ENCODE measurements around the gene MIXL1. TPM values are rescaled to one million over a fixed set of nuclear protein-coding genes. Genes with fewer than 3 reads are reported as not detected.
"Not testable (repeated sequence)": the region's sequence is repeated elsewhere in the genome, so short reads cannot be mapped to it uniquely, and the experiment has no call there.

MIXL1 gene
- polyA plus RNA-seq, 1 experiment, result 0.21 TPM

- ChIA-PET POLR2A (no interaction called here), CTCF (no interaction called here)
- Histone ChIP-seq H3K27me3 (ENCODE audit: control insufficient read depth, insufficient read depth, low read length) (no peaks in the 10 kb centered on the region), H3K9me3 (ENCODE audit: control insufficient read depth, insufficient read depth, low read length) (no peaks in the 10 kb centered on the region), H3K27ac (ENCODE audit: low read depth, low read length) (no peak overlapping the region), H3K4me3 (ENCODE audit: low read depth, low read length) (no peak overlapping the region)
- DNase-seq (ENCODE audit: low read depth, low spot score), result no peak
- no peak for TF ChIP-seq CTCF (IDR thresholded peaks at IDR 0.05; ENCODE audit: low read depth, low read length)
Observed at GRCh38 chr1:226236826-226237225, 13.4 kb downstream of the MIXL1 start.

- no peak for TF ChIP-seq CTCF (IDR thresholded peaks at IDR 0.05; ENCODE audit: low read depth, low read length)
- DNase-seq (ENCODE audit: low read depth, low spot score), result no peak
- Histone ChIP-seq H3K27ac (ENCODE audit: low read depth, low read length) (no peak overlapping the region), H3K27me3 (ENCODE audit: control insufficient read depth, insufficient read depth, low read length) (no peaks in the 10 kb centered on the region), H3K4me3 (ENCODE audit: low read depth, low read length) (no peak overlapping the region), H3K9me3 (ENCODE audit: control insufficient read depth, insufficient read depth, low read length) (no peaks in the 10 kb centered on the region)
- ChIA-PET POLR2A (no interaction called here), CTCF (no interaction called here)
Observed at GRCh38 chr1:226239421-226239820, 16.0 kb downstream of the MIXL1 start.

GRCh38 chr1:226248091-226248490 lies 24.6 kb downstream of the MIXL1 start:
- no peak for DNase-seq (ENCODE audit: low read depth, low spot score)
- no peak overlapping the region for H3K27ac ChIP-seq (ENCODE audit: low read depth, low read length)
- POLR2A ChIA-PET, result no interaction called here
- no peak for TF ChIP-seq CTCF (IDR thresholded peaks at IDR 0.05; ENCODE audit: low read depth, low read length)
- H3K4me3 ChIP-seq (ENCODE audit: low read depth, low read length), result no peak overlapping the region
- no peaks in the 10 kb centered on the region for H3K27me3 ChIP-seq (ENCODE audit: control insufficient read depth, insufficient read depth, low read length)
- CTCF ChIA-PET, result interaction anchor here (1.5 kb wide), 1 partner anchor 123 kb away, joined by 4 read pairs; no protein-coding TSS in a partner anchor
- H3K9me3 ChIP-seq (ENCODE audit: control insufficient read depth, insufficient read depth, low read length), result no peaks in the 10 kb centered on the region

- Histone ChIP-seq H3K27ac (ENCODE audit: low read depth, low read length) (no peak overlapping the region), H3K9me3 (ENCODE audit: control insufficient read depth, insufficient read depth, low read length) (no peaks in the 10 kb centered on the region), H3K4me3 (ENCODE audit: low read depth, low read length) (no peak overlapping the region), H3K27me3 (ENCODE audit: control insufficient read depth, insufficient read depth, low read length) (no peaks in the 10 kb centered on the region)
- CTCF ChIA-PET, result no interaction called here
- TF ChIP-seq CTCF (IDR thresholded peaks at IDR 0.05; ENCODE audit: low read depth, low read length), result no peak
- no peak for DNase-seq (ENCODE audit: low read depth, low spot score)
- POLR2A ChIA-PET, result no interaction called here
Observed at GRCh38 chr1:226248796-226249195, 25.3 kb downstream of the MIXL1 start.

GRCh38 chr1:226250511-226250910 lies 27.0 kb downstream of the MIXL1 start:
- H3K4me3 ChIP-seq (ENCODE audit: low read depth, low read length), result no peak overlapping the region
- CTCF ChIA-PET, result no interaction called here
- POLR2A ChIA-PET, result no interaction called here

GRCh38 chr1:226252841-226253240 lies 29.4 kb downstream of the MIXL1 start:
- H3K4me3 ChIP-seq (ENCODE audit: low read depth, low read length); H3K27me3 ChIP-seq (ENCODE audit: control insufficient read depth, insufficient read depth, low read length); POLR2A ChIA-PET; DNase-seq (ENCODE audit: low read depth, low spot score); H3K9me3 ChIP-seq (ENCODE audit: control insufficient read depth, insufficient read depth, low read length); H3K27ac ChIP-seq (ENCODE audit: low read depth, low read length): not testable (repeated sequence)
- CTCF ChIA-PET, result interaction anchor here (0.7 kb wide), 1 partner anchor 188 kb away, joined by 5 read pairs; no protein-coding TSS in a partner anchor

More at GRCh38 chr1:226250511-226250910, 27.0 kb downstream of the MIXL1 start:
- Histone ChIP-seq H3K9me3 (ENCODE audit: control insufficient read depth, insufficient read depth, low read length) (no peaks in the 10 kb centered on the region), H3K27ac (ENCODE audit: low read depth, low read length) (no peak overlapping the region), H3K27me3 (ENCODE audit: control insufficient read depth, insufficient read depth, low read length) (no peaks in the 10 kb centered on the region)
- DNase-seq (ENCODE audit: low read depth, low spot score), result no peak
- TF ChIP-seq CTCF (IDR thresholded peaks at IDR 0.05; ENCODE audit: low read depth, low read length), result no peak
